Gastrocnemius medialis (tissue), 4 donors: ENCODE measurements around the gene SPNS2.

Experiments
- CTCF ChIP-seq, 5 experiments: fragments of 450-650 bp in 3 of 5; fragments of 200-600 bp in 2 of 5; sonication (generic) in 2 of 5; IDR thresholded peaks in 4 of 5; conservative IDR thresholded peaks in 1 of 5; 1 replicate in 4 of 5; 2 replicates in 1 of 5; pipeline ENCODE4 v1.5.1; 2016 to 2019; ENCODE audit warnings: antibody characterized with exemption in 5 of 5, mild to moderate bottlenecking in 3 of 5, moderate library complexity in 3 of 5
- POLR2A ChIP-seq, 2 donors: fragments of 450-650 bp; IDR thresholded peaks; one replicate each; pipeline ENCODE4 v1.6.1; 2017; ENCODE audit warnings: antibody characterized with exemption in 2 of 2, mild to moderate bottlenecking in 2 of 2, moderate library complexity in 2 of 2

- TF ChIP-seq CTCF (IDR thresholded peaks at IDR 0.05 in 4 of 5, conservative IDR thresholded peaks at IDR 0.05 in 1 of 5) (no peak), POLR2A (IDR thresholded peaks at IDR 0.05) (no peak)
These were observed 77.5 kb downstream of the SPNS2 start for GRCh38 chr17:4576161-4576558.
